GM18909 (cell line): Measurements from ENCODE around the gene ARFIP1.
"Not testable (repeated sequence)": the region's sequence is repeated elsewhere in the genome, so short reads cannot be mapped to it uniquely, and the experiment has no call there.

Source experiments
- ATAC-seq: cut with Tn5 transposase; IDR thresholded peaks from one replicate; pipeline ENCODE4 v1.9.1; 2021; ENCODE audit warnings: mild to moderate bottlenecking; ENCODE audit not compliant: unreplicated experiment, poor library complexity

ARFIP1 gene

GRCh38 chr4:152779513-152780266 is at the start of gene ARFIP1, which contains the start of gene TIGD4:
Gene ARFIP1 (plus strand): TSS chr4:152779954. CDS start chr4:152829634, 49,680 bp downstream.
Gene TIGD4 (minus strand): TSS chr4:152779730. CDS start chr4:152771004, 8,726 bp downstream.
- ATAC-seq, result peak; percentile 95

GRCh38 chr4:152731997-152732396 is 47.8 kb upstream of the ARFIP1 start:
- no peak for ATAC-seq

GRCh38 chr4:152734015-152734698 is 45.6 kb upstream of the ARFIP1 start:
- no peak for ATAC-seq

GRCh38 chr4:152734699-152735050 is 45.1 kb upstream of the ARFIP1 start:
- no peak for ATAC-seq

- ATAC-seq, result no peak
Measured at GRCh38 chr4:152735396-152735859, 44.3 kb upstream of the ARFIP1 start.

- ATAC-seq, result no peak
Measured at GRCh38 chr4:152735906-152736305, 43.8 kb upstream of the ARFIP1 start.

- no peak for ATAC-seq
Measured at GRCh38 chr4:152738827-152739226, 40.9 kb upstream of the ARFIP1 start.

- ATAC-seq, result no peak
Measured at GRCh38 chr4:152747444-152747843, 32.3 kb upstream of the ARFIP1 start.

GRCh38 chr4:152748619-152749018 is 31.1 kb upstream of the ARFIP1 start:
- no peak for ATAC-seq

- ATAC-seq, result no peak
Measured at GRCh38 chr4:152763796-152764195, 16.0 kb upstream of the ARFIP1 start.

- not testable (repeated sequence) for ATAC-seq
Measured at GRCh38 chr4:152765069-152765737, 14.6 kb upstream of the ARFIP1 start.

GRCh38 chr4:152771741-152772533 is 7.8 kb upstream of the ARFIP1 start:
- peak; percentile 82 for ATAC-seq

GRCh38 chr4:152773339-152773738 is 6.4 kb upstream of the ARFIP1 start:
- ATAC-seq, result no peak

- ATAC-seq, result no peak
Measured at GRCh38 chr4:152773953-152774352, 5.8 kb upstream of the ARFIP1 start.

GRCh38 chr4:152776352-152776751 is 3.4 kb upstream of the ARFIP1 start:
- no peak for ATAC-seq

- ATAC-seq, result no peak
Measured at GRCh38 chr4:152777488-152777887, 2.3 kb upstream of the ARFIP1 start.

- peak; percentile 21 for ATAC-seq
Measured at GRCh38 chr4:152778656-152779512, 870 bp upstream of the ARFIP1 start.

GRCh38 chr4:152780267-152780778 is 569 bp downstream of the ARFIP1 start:
- ATAC-seq, result peak; percentile 36
